Panc1 (cell line): ENCODE data around the gene GAL. TPM values are rescaled to one million over a fixed set of nuclear protein-coding genes. Genes with fewer than 3 reads are reported as not detected.

Experiments used
- ATAC-seq: fragments of 200-7000 bp; cut with Tn5 transposase; 2 replicates; pipeline ENCODE4 v1.9.1; 2020; ENCODE audit warnings: mild to moderate bottlenecking, moderate library complexity
- BruUV-seq: library from RNA; stranded (reverse); fragments of 400-500 nt; replicated peaks from 2 replicates; lab custom pipeline; 2021; lab: Mats Ljungman, UMichigan
- CTCF ChIA-PET: fragments of 300-600 bp; sonication (Branson Sonifier 250); formaldehyde crosslinking; loops from one replicate; lab custom pipeline; 2022; ENCODE audit warnings: antibody characterized with exemption; lab: Charles Lee
- POLR2A ChIA-PET: fragments of 300-600 bp; sonication (Branson Sonifier 250); formaldehyde crosslinking; loops from one replicate; lab custom pipeline; 2022; ENCODE audit warnings: antibody characterized with exemption; lab: Charles Lee
- DNase-seq: peaks from one replicate; pipeline ENCODE4 v3.0.0-alpha.2; 2010; ENCODE audit warnings: low read depth, low spot score
- H3K27ac ChIP-seq: 2 replicates; pipeline ENCODE4 v1.5.1; 2011; ENCODE audit warnings: mild to moderate bottlenecking, low read length, inconsistent platforms
- H3K27me3 ChIP-seq: fragments of 200-500 bp; sonication (Bioruptor generic); 2 replicates; pipeline ENCODE4 v1.6.0; 2014; ENCODE audit warnings: low read length, inconsistent platforms; ENCODE audit not compliant: control insufficient read depth, insufficient read depth
- H3K36me3 ChIP-seq: fragments of 200-500 bp; sonication (Bioruptor generic); 2 replicates; pipeline ENCODE4 v1.5.1; 2014; ENCODE audit warnings: inconsistent platforms, mild to moderate bottlenecking, low read length, moderate library complexity; ENCODE audit not compliant: control insufficient read depth, insufficient read depth
- H3K4me1 ChIP-seq: 2 replicates; pipeline ENCODE4 v1.5.1; 2011; ENCODE audit warnings: inconsistent platforms, mild to moderate bottlenecking, low read length, moderate library complexity; ENCODE audit not compliant: control insufficient read depth, insufficient read depth
- H3K4me3 ChIP-seq, 2 experiments: 2 replicates each; pipeline ENCODE4 v1.5.1; 2011 to 2012; ENCODE audit warnings: low read depth in 2 of 2, low read length in 2 of 2, mild to moderate bottlenecking in 2 of 2, inconsistent platforms in 1 of 2, moderate library complexity in 1 of 2
- H3K9me3 ChIP-seq: fragments of 200-500 bp; sonication (Bioruptor generic); 2 replicates; pipeline ENCODE4 v1.5.1; 2014; ENCODE audit warnings: low read depth, mild to moderate bottlenecking, inconsistent platforms, low read length, moderate library complexity; ENCODE audit not compliant: control insufficient read depth, insufficient read depth
- POLR2AphosphoS5 ChIP-seq: IDR thresholded peaks from 2 replicates; pipeline ENCODE4 v1.6.1; 2012; ENCODE audit warnings: mild to moderate bottlenecking, low read depth, low read length, moderate library complexity
- SIN3A ChIP-seq: IDR thresholded peaks from 2 replicates; pipeline ENCODE4 v1.6.1; 2012; ENCODE audit warnings: low read depth, mild to moderate bottlenecking, low read length, moderate library complexity, borderline replicate concordance; ENCODE audit not compliant: insufficient read depth
- TCF7L2 ChIP-seq: IDR thresholded peaks from 2 replicates; pipeline ENCODE4 v1.6.1; 2011; ENCODE audit warnings: mild to moderate bottlenecking, low read depth, low read length, inconsistent platforms
- in situ Hi-C: cut with HindIII; loops from 2 replicates; pipeline ENCODE4 v1.10.0; 2016; ENCODE audit warnings: low sequenced_read_pairs, low pct_unique_long_range_greater_than_20kb
- intact Hi-C: fragments of 100-400 bp; cut with micrococcal nuclease; formaldehyde crosslinking; loops from one replicate; pipeline ENCODE4 v1.10.0; 2022; ENCODE audit not compliant: unreplicated experiment
- total RNA-seq: library from RNA; stranded (reverse); gene quantifications from one replicate; pipeline ENCODE4 v1.2.1, GENCODE V29; 2021; ENCODE audit not compliant: unreplicated experiment
- TF ChIP-seq, protein P1 (sequence below), 2 experiments: IDR thresholded peaks; 2 replicates each; pipeline ENCODE4 v1.6.1; 2011 to 2012; ENCODE audit warnings: low read depth in 2 of 2, control low read depth in 1 of 2, low read length in 1 of 2, mild to moderate bottlenecking in 1 of 2, moderate library complexity in 1 of 2; ENCODE audit not compliant: insufficient read depth in 1 of 2
- TF ChIP-seq, protein P2 (sequence below): fragments of 450-650 bp; IDR thresholded peaks from 2 replicates; pipeline ENCODE4 v1.5.1; 2017; ENCODE audit warnings: mild to moderate bottlenecking

GAL gene
- total RNA-seq, 1 experiment from 2014 or later: 16.5 TPM

DNA sequence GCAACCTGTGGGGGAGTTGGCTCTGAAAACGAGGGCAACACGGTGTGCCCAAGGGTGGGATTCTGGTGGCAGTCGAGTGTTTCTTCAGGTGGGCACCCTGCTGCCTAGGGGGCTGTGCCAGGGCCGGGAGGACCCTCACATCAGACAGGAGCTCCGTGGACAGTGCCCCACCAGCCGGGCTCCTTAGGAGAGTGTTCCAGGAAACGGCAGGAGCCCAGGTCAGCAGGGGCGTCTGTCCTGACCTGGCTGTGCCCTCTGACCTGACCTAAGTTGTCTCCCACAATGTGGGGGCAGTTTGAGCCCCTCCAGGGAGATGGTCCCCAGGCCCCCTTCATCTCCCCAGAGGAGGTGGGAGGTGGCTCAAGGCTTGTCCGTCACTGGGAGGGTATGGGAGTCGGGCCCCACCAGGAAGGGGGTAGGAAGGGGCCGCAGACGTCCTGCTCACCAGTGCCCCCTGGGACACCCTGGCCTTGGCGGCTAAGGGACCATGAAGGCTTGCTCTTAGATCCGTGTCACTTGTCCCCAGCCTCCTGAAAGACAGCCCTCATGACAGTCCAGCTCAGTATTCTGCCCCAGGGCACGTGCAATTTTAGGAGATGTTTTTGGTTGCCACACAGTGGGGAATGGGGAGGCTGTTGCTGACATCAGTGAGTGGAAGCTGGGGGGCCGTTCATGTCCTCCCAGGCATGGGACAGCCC, 32.2 kb upstream of the GAL start:
- no peak for ATAC-seq
- H3K4me1 ChIP-seq: 0 out of 2 replicates have a peak, but pooled peaks cover 4% of the 10 kb centered on the region
- intact Hi-C loops (no loop called here), in situ Hi-C loops (no loop called here)
- H3K27me3 ChIP-seq: no peaks in the 10 kb centered on the region; the same call in 1 of the 2 replicates
- CTCF ChIA-PET: no interaction called here
- H3K27ac ChIP-seq: no peak overlapping the region
- no peak for TF ChIP-seq POLR2AphosphoS5
- no peak for TF ChIP-seq SIN3A
- TF ChIP-seq, protein P1, sequence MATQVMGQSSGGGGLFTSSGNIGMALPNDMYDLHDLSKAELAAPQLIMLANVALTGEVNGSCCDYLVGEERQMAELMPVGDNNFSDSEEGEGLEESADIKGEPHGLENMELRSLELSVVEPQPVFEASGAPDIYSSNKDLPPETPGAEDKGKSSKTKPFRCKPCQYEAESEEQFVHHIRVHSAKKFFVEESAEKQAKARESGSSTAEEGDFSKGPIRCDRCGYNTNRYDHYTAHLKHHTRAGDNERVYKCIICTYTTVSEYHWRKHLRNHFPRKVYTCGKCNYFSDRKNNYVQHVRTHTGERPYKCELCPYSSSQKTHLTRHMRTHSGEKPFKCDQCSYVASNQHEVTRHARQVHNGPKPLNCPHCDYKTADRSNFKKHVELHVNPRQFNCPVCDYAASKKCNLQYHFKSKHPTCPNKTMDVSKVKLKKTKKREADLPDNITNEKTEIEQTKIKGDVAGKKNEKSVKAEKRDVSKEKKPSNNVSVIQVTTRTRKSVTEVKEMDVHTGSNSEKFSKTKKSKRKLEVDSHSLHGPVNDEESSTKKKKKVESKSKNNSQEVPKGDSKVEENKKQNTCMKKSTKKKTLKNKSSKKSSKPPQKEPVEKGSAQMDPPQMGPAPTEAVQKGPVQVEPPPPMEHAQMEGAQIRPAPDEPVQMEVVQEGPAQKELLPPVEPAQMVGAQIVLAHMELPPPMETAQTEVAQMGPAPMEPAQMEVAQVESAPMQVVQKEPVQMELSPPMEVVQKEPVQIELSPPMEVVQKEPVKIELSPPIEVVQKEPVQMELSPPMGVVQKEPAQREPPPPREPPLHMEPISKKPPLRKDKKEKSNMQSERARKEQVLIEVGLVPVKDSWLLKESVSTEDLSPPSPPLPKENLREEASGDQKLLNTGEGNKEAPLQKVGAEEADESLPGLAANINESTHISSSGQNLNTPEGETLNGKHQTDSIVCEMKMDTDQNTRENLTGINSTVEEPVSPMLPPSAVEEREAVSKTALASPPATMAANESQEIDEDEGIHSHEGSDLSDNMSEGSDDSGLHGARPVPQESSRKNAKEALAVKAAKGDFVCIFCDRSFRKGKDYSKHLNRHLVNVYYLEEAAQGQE (IDR thresholded peaks at IDR 0.05; ENCODE audit: insufficient read depth in 1 of 2, low read depth in 2 of 2, low read length in 1 of 2): no peak
- no peak for TF ChIP-seq TCF7L2
- TF ChIP-seq, protein P2, sequence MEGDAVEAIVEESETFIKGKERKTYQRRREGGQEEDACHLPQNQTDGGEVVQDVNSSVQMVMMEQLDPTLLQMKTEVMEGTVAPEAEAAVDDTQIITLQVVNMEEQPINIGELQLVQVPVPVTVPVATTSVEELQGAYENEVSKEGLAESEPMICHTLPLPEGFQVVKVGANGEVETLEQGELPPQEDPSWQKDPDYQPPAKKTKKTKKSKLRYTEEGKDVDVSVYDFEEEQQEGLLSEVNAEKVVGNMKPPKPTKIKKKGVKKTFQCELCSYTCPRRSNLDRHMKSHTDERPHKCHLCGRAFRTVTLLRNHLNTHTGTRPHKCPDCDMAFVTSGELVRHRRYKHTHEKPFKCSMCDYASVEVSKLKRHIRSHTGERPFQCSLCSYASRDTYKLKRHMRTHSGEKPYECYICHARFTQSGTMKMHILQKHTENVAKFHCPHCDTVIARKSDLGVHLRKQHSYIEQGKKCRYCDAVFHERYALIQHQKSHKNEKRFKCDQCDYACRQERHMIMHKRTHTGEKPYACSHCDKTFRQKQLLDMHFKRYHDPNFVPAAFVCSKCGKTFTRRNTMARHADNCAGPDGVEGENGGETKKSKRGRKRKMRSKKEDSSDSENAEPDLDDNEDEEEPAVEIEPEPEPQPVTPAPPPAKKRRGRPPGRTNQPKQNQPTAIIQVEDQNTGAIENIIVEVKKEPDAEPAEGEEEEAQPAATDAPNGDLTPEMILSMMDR: no peak
- H3K9me3 ChIP-seq: peaks cover 3% of the 10 kb centered on the region; the same call in 1 of the 2 replicates
- POLR2A ChIA-PET: no interaction called here
- no peak for DNase-seq
- H3K36me3 ChIP-seq: no peaks in the 10 kb centered on the region
- no TSS peak for BruUV-seq
- H3K4me3 ChIP-seq: no peak overlapping the region

DNA sequence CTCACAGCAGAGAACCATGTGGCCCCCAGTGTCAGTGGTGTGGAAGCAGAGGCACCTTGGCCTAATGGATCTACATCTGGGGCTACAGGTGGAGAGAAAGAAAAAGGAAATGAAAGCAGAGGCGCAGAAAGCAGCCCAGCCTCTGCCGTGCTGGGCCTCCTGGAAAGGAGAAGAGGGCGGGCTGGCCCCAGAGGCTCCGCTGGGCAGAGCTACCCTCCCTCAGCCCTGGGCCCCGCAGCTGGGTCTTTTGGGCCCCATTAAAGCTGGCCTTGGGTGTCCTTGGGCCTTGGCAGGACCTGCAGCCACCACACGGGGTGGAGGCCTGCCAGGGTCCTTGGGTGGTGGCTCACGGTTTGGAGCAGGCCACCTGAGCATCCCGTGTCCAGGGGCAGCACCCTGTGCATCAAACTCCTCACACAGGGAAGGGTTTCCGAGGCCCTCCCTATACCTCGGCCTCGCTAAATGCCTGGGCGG, 31.6 kb upstream of the GAL start:
- ATAC-seq: no peak
- TF ChIP-seq POLR2AphosphoS5: no peak
- TF ChIP-seq SIN3A: no peak
- TF ChIP-seq, protein P1 (IDR thresholded peaks at IDR 0.05; ENCODE audit: insufficient read depth in 1 of 2, low read depth in 2 of 2, low read length in 1 of 2): no peak
- TF ChIP-seq, protein P2: no peak
- no peak for TF ChIP-seq TCF7L2
- Histone ChIP-seq H3K9me3 (no peaks in the 10 kb centered on the region), H3K27ac (no peak overlapping the region), H3K4me3 (no peak overlapping the region), H3K27me3 (no peaks in the 10 kb centered on the region; the same call in 1 of the 2 replicates), H3K36me3 (no peaks in the 10 kb centered on the region), H3K4me1 (0 out of 2 replicates have a peak, but pooled peaks cover 4% of the 10 kb centered on the region)
- CTCF ChIA-PET: interaction anchor here (0.8 kb wide), 1 partner anchor 20 kb away, joined by 3 read pairs; no protein-coding TSS in a partner anchor
- BruUV-seq: no TSS peak
- in situ Hi-C loops: no loop called here
- POLR2A ChIA-PET: no interaction called here
- intact Hi-C loops: no loop called here
- no peak for DNase-seq
